Epithelial cell of esophagus (primary cell): ENCODE measurements around the gene FAM13C.
A peak's percentile ranks its signal among the peaks of the same experiment; 100 is the strongest.
"Not testable (repeated sequence)": the region's sequence is repeated elsewhere in the genome, so short reads cannot be mapped to it uniquely, and the experiment has no call there.

Experiments used
- DNase-seq: peaks from one replicate; pipeline ENCODE4 v3.0.0; 2010; ENCODE audit warnings: low read depth
- H3K4me3 ChIP-seq: 2 replicates; pipeline ENCODE4 v1.5.1; 2011; ENCODE audit warnings: mild to moderate bottlenecking, low read length, control low read depth
- TF ChIP-seq, protein P1 (sequence below): IDR thresholded peaks from 2 replicates; pipeline ENCODE4 v1.5.1; 2011; ENCODE audit warnings: low read depth, mild to moderate bottlenecking, low read length, control low read depth, inconsistent platforms; ENCODE audit not compliant: insufficient read depth; ENCODE audit errors: missing control alignments

FAM13C gene

DNA sequence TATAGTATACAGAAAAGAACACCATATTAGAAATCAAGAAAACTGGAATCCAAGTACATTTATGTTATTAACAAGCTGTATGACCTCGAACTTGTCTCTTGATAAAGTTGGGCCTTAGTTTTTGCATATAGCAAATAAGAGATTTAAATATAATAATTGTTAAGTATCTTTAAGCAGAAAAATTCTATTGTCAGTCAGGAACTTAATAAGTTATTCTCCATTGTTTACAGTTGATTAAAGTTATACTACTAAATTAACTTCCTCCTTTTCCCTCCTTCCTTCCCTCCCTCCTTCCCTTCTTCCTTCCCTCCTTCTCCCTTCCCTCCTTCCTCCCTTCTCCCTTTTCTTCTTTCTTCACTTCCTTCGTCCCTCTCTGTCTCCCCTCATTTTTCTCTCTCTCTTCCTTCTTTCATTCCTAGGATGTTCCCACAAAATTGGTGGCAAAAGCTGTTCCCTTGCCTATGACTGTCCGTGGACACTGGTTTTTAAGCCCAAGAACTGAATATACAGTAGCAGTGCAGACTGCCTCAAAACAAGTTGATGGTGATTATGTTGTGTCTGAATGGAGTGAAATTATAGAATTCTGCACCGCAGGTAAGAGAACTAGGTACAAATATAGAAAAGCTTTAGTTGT is 126.2 kb downstream of the FAM13C start:
- no peak overlapping the region for H3K4me3 ChIP-seq
- TF ChIP-seq, protein P1, sequence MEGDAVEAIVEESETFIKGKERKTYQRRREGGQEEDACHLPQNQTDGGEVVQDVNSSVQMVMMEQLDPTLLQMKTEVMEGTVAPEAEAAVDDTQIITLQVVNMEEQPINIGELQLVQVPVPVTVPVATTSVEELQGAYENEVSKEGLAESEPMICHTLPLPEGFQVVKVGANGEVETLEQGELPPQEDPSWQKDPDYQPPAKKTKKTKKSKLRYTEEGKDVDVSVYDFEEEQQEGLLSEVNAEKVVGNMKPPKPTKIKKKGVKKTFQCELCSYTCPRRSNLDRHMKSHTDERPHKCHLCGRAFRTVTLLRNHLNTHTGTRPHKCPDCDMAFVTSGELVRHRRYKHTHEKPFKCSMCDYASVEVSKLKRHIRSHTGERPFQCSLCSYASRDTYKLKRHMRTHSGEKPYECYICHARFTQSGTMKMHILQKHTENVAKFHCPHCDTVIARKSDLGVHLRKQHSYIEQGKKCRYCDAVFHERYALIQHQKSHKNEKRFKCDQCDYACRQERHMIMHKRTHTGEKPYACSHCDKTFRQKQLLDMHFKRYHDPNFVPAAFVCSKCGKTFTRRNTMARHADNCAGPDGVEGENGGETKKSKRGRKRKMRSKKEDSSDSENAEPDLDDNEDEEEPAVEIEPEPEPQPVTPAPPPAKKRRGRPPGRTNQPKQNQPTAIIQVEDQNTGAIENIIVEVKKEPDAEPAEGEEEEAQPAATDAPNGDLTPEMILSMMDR: no peak
- DNase-seq: no peak

DNA sequence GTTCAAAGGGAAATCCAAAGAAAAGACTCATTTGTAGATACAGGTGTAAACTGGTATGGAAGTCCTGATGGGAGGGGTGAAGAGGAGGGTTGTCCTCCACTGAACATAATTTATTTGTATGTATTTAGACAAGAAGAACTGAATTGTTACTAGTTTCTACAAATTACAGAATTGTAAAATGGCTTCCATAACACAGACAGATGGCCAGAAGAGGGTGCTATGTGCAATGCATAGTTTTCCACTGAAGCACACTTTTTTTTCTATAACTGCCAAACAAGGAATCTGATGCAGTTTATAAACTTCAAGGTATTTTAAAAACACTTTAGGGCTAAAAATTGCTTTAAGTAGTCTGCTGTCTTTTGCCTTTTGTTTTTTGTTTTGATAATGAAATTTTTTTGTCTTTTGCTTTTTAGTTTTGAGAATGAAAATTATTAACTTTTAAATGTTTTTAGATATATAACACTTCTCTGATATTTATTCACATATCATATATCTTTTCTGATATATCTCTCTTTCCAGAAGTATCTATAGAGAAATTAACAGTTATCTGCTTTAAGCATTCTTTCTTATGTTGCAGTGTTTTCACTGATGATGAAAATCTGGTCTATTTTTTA is 127.4 kb downstream of the FAM13C start:
- peak; percentile 56 for DNase-seq
- TF ChIP-seq, protein P1: peak; percentile 70
- H3K4me3 ChIP-seq: no peak overlapping the region

DNA sequence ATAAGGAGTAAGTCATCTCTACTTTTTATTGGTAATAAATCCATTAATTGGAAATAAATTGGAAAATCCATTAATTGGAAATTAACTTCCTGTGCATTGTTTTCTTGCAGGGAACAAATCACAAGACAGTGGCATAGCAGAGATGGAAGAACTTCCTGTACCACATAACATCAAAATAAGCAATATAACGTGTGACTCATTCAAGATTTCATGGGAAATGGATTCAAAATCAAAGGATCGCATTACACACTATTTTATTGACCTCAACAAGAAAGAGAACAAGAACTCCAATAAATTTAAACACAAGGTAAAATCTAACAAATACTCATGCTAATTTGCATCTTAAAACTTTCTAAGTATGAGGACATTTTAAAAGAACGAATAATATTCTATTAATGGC is 128.2 kb downstream of the FAM13C start:
- TF ChIP-seq, protein P1: no peak
- DNase-seq: no peak

DNA sequence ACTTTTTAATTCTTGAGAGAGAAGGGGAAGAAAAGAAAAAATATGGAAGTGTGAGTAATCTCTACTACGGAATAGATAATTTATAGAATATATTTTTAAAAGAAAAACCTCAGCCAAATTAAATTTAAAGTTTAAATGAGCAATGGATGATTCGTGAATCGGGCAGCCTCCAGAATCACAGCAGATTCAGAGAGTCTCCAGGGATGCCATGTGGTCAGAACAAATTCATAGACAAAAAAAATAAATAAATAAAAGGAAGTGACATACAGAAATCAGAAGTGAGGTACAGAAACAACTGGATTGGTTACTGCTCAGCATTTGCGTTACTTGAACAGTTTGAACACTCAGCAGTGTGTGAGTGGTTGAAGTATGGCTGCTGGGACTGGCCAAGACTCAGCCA is 132.9 kb downstream of the FAM13C start:
- TF ChIP-seq, protein P1: no peak
- no peak overlapping the region for H3K4me3 ChIP-seq

More for the DNA sequence above, 128.2 kb downstream of the FAM13C start:
- no peak overlapping the region for H3K4me3 ChIP-seq

DNA sequence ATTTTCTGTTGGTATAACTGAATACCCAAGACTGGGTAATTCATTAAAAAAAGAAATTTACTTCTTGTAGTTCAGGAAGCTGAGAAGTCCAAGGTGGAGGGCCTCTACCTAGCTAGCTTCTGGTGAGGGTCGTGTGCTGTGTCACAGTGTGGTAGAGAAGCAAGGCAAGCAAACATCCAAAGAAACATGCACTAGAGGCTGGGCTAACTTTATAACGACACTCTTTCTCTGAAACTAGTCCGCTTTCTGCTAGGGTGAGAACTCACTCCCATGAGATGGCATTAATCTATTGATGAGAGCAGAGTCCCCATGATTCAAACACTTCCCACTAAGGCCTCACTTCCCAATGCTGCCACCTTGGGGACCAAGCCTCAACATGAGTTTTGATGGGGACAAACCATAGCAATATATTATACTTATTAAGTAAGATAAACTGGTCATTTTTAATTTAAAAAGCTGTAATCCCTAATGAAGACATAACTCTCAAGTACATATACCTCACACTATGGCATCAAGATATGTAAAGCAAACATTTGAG is 135.1 kb downstream of the FAM13C start:
- TF ChIP-seq, protein P1: peak; percentile 27
- no peak overlapping the region for H3K4me3 ChIP-seq
- DNase-seq: peak; percentile 7

More for the DNA sequence above, 132.9 kb downstream of the FAM13C start:
- DNase-seq: no peak

DNA sequence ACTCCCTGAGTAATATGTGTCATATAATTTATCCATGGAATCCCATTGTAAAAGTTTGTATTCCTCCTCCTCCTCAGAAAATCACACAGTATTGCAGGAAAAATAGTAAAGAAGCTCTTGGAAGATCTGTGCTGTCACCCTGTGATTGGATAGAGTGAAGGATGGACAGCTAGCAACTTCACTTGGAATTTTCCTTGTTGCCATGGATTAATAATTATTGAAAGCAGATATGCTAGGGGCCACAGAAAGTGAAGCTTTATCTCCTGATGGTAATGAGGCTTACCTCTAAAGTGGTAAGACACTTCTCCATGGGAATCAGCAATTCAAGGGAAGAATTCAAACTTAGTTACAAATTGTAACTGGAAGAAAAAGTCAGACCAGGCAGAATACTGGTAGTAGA is 137.1 kb downstream of the FAM13C start:
- TF ChIP-seq, protein P1: no peak
- no peak overlapping the region for H3K4me3 ChIP-seq

DNA sequence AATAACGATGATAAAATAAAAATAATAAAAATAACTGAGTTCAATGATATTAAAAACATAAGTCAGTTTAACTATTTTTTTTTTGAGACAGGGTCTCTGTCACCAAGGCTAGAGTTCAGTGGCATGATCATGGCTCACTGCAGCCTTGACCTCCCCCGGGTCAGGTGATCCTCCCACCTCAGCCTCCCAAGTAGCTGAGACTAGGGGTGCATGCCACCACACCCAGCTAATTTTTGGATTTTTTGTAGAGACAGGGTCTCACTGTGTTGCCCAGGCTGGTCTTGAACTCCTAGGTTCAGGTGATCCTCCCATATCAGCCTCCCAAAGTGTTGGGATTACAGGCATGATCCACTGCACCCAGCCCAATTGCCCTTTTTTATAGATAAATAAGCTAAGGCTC is 138.8 kb downstream of the FAM13C start:
- H3K4me3 ChIP-seq, DNase-seq: not testable (repeated sequence)

More for the DNA sequence above, 137.1 kb downstream of the FAM13C start:
- DNase-seq: no peak
